IMR-90 (cell line): ENCODE results near the gene RGR. TPM values are rescaled to one million over a fixed set of nuclear protein-coding genes. Genes with fewer than 3 reads are reported as not detected.

Source experiments
- ATAC-seq: fragments of 200-7000 bp; cut with Tn5 transposase; 2 replicates; pipeline ENCODE4 v1.9.1; 2020; ENCODE audit warnings: low read depth, mild to moderate bottlenecking, moderate library complexity
- BruUV-seq: library from RNA; stranded (reverse); fragments of 400-500 nt; replicated peaks from 2 replicates; lab custom pipeline; 2021; lab: Mats Ljungman, UMichigan
- CTCF ChIA-PET: fragments of 300-600 bp; formaldehyde crosslinking; extraction: SDS; loops from one replicate; lab custom pipeline; 2021; ENCODE audit warnings: antibody characterized with exemption; lab: Yijun Ruan, JAX
- POLR2A ChIA-PET: fragments of 300-600 bp; sonication (Branson Sonifier 250); formaldehyde crosslinking; loops from one replicate; lab custom pipeline; 2022; ENCODE audit warnings: antibody characterized with exemption; ENCODE audit not compliant: unreplicated experiment; lab: Charles Lee
- DNase-seq: peaks from one replicate; pipeline ENCODE4 v3.0.0; 2013
- H2AFZ ChIP-seq: replicated peaks from 2 replicates; pipeline ENCODE3; 2013; ENCODE audit warnings: low read length, mild to moderate bottlenecking; ENCODE audit not compliant: poor library complexity
- H2AK5ac ChIP-seq: 2 replicates; pipeline ENCODE4 v1.6.1; 2013; ENCODE audit warnings: low read depth, low read length, inconsistent platforms
- H2AK9ac ChIP-seq: replicated peaks from 2 replicates; pipeline ENCODE3; 2013; ENCODE audit warnings: mild to moderate bottlenecking, low read depth, low read length, moderate library complexity; ENCODE audit not compliant: poor library complexity
- H2BK120ac ChIP-seq: 2 replicates; pipeline ENCODE4 v1.6.1; 2013; ENCODE audit warnings: low read depth, low read length, inconsistent platforms
- H2BK15ac ChIP-seq: 3 replicates; pipeline ENCODE4 v1.6.1; 2013; ENCODE audit warnings: low read depth, low read length, inconsistent platforms
- H2BK20ac ChIP-seq: 2 replicates; pipeline ENCODE4 v1.6.1; 2013; ENCODE audit warnings: low read depth, mild to moderate bottlenecking, inconsistent platforms, low read length, moderate library complexity
- H2BK5ac ChIP-seq: 2 replicates; pipeline ENCODE4 v1.6.1; 2013; ENCODE audit warnings: mild to moderate bottlenecking, low read depth, low read length, inconsistent platforms; ENCODE audit not compliant: poor library complexity, severe bottlenecking
- H3K14ac ChIP-seq: replicated peaks from 2 replicates; pipeline ENCODE4 v1.6.1; 2013; ENCODE audit warnings: low read depth, low read length, inconsistent platforms
- H3K18ac ChIP-seq: 2 replicates; pipeline ENCODE4 v1.6.1; 2013; ENCODE audit warnings: low read depth, low read length, control low read depth
- H3K23ac ChIP-seq: 2 replicates; pipeline ENCODE4 v1.6.1; 2013; ENCODE audit warnings: low read depth, low read length, inconsistent platforms
- H3K27ac ChIP-seq: 2 replicates; pipeline ENCODE4 v1.5.1; 2013; ENCODE audit warnings: mild to moderate bottlenecking, control low read depth, low read length; ENCODE audit not compliant: insufficient read depth
- H3K27me3 ChIP-seq: 2 replicates; pipeline ENCODE4 v1.6.1; 2013; ENCODE audit warnings: low read length; ENCODE audit not compliant: control insufficient read depth, insufficient read depth
- H3K36me3 ChIP-seq: 2 replicates; pipeline ENCODE4 v1.6.1; 2013; ENCODE audit warnings: low read length, mixed read lengths; ENCODE audit not compliant: control insufficient read depth, insufficient read depth
- H3K4ac ChIP-seq: 2 replicates; pipeline ENCODE4 v1.6.1; 2013; ENCODE audit warnings: low read depth, low read length, inconsistent platforms
- H3K4me1 ChIP-seq: 2 replicates; pipeline ENCODE4 v1.6.1; 2013; ENCODE audit warnings: low read length, mixed read lengths; ENCODE audit not compliant: control insufficient read depth, insufficient read depth
- H3K4me2 ChIP-seq: 2 replicates; pipeline ENCODE4 v1.6.1; 2013; ENCODE audit warnings: low read depth, mild to moderate bottlenecking, control low read depth, low read length, moderate library complexity
- H3K4me3 ChIP-seq: 2 replicates; pipeline ENCODE4 v1.5.1; 2013; ENCODE audit warnings: low read depth, mild to moderate bottlenecking, control low read depth, low read length, moderate library complexity; ENCODE audit not compliant: insufficient read depth
- H3K56ac ChIP-seq: 2 replicates; pipeline ENCODE4 v1.6.1; 2013; ENCODE audit warnings: low read length, inconsistent platforms; ENCODE audit not compliant: insufficient read depth; ENCODE audit errors: extremely low read depth
- H3K79me1 ChIP-seq, 2 experiments: 2 replicates each; pipeline ENCODE4 v1.6.1; 2013; ENCODE audit warnings: low read length in 2 of 2, inconsistent platforms in 1 of 2, low read depth in 1 of 2
- H3K9ac ChIP-seq: 2 replicates; pipeline ENCODE4 v1.6.1; 2013; ENCODE audit warnings: low read depth, low read length, control low read depth
- H3K9me1 ChIP-seq: 2 replicates; pipeline ENCODE4 v1.6.1; 2013; ENCODE audit warnings: low read length, inconsistent platforms; ENCODE audit not compliant: insufficient read depth
- H3K9me3 ChIP-seq: 2 replicates; pipeline ENCODE4 v1.6.1; 2013; ENCODE audit warnings: low read length; ENCODE audit not compliant: control insufficient read depth, insufficient read depth
- H4K20me1 ChIP-seq: 2 replicates; pipeline ENCODE4 v1.6.1; 2013; ENCODE audit warnings: low read length, inconsistent platforms; ENCODE audit not compliant: insufficient read depth
- H4K5ac ChIP-seq: 2 replicates; pipeline ENCODE4 v1.6.1; 2013; ENCODE audit warnings: mild to moderate bottlenecking, low read depth, low read length, control low read depth
- H4K8ac ChIP-seq, 2 experiments: 2 replicates each; pipeline ENCODE4 v1.6.1; 2013; ENCODE audit warnings: low read depth in 2 of 2, low read length in 2 of 2, control low read depth in 1 of 2, inconsistent platforms in 1 of 2
- H4K91ac ChIP-seq: 2 replicates; pipeline ENCODE4 v1.6.1; 2013; ENCODE audit warnings: low read depth, low read length, inconsistent platforms; ENCODE audit not compliant: insufficient read depth
- BHLHE40 ChIP-seq: fragments of 150-350 bp; IDR thresholded peaks from 2 replicates; pipeline ENCODE4 v1.6.1; 2016; ENCODE audit warnings: mild to moderate bottlenecking, low read depth, low read length
- CEBPB ChIP-seq: IDR thresholded peaks from 2 replicates; pipeline ENCODE4 v1.6.1; 2012; ENCODE audit warnings: low read depth, low read length, improper control_type of control experiment
- CHD1 ChIP-seq: IDR thresholded peaks from 2 replicates; pipeline ENCODE4 v1.6.1; 2012; ENCODE audit warnings: low read depth, low read length, improper control_type of control experiment
- CTCF ChIP-seq: conservative IDR thresholded peaks from 2 replicates; pipeline ENCODE4 v1.5.1; 2012; ENCODE audit warnings: mild to moderate bottlenecking, low read depth, low read length, improper control_type of control experiment
- NFE2L2 ChIP-seq: fragments of 150-350 bp; IDR thresholded peaks from 2 replicates; pipeline ENCODE4 v1.6.1; 2016; ENCODE audit warnings: low read depth, mild to moderate bottlenecking, low read length
- POLR2A ChIP-seq: IDR thresholded peaks from 2 replicates; pipeline ENCODE4 v1.6.1; 2012; ENCODE audit warnings: mild to moderate bottlenecking, low read depth, low read length
- RCOR1 ChIP-seq: IDR thresholded peaks from 2 replicates; pipeline ENCODE4 v1.6.1; 2012; ENCODE audit warnings: mild to moderate bottlenecking, low read length, improper control_type of control experiment; ENCODE audit not compliant: insufficient replicate concordance
- RFX5 ChIP-seq: IDR thresholded peaks from 2 replicates; pipeline ENCODE4 v1.8.0; 2012; ENCODE audit warnings: low read depth, mild to moderate bottlenecking, low read length, moderate library complexity
- USF2 ChIP-seq: fragments of 150-350 bp; IDR thresholded peaks from 2 replicates; pipeline ENCODE4 v1.6.1; 2017; ENCODE audit warnings: mild to moderate bottlenecking, antibody characterized with exemption, low read length, low read depth
- WGBS, 2 experiments: methylation state at CpG; one replicate each; pipeline versions ENCODE4 v1.1.5 to v1.1.7; 2013; ENCODE audit warnings: missing lambda C conversion rate in 2 of 2; ENCODE audit not compliant: insufficient read length in 1 of 2; ENCODE audit errors: extremely low coverage in 2 of 2; 5-methylcytosine and 5-hydroxymethylcytosine counted together
- dilution Hi-C: fragments of 300-500 bp; cut with HindIII; formaldehyde crosslinking; loops from one replicate; pipeline ENCODE4 v1.14.3; 2018; ENCODE audit warnings: low sequenced_read_pairs; ENCODE audit not compliant: unreplicated experiment
- in situ Hi-C: fragments of 300-500 bp; cut with MboI; formaldehyde crosslinking; loops from 3 replicates; pipeline ENCODE4 v1.14.3; 2019; ENCODE audit warnings: low sequenced_read_pairs, inconsistent platforms, mixed read lengths
- intact Hi-C: fragments of 100-400 bp; cut with micrococcal nuclease; formaldehyde crosslinking; loops from 2 replicates; pipeline ENCODE4 v1.10.0; 2022
- polyA plus RNA-seq, 3 experiments: library from polyadenylated mRNA; depleted of rRNA; stranded (reverse); fragments of >200 nt; gene quantifications; 2 replicates each; pipeline ENCODE4 v1.2.3, GENCODE V29; 2012; ENCODE audit warnings: low replicate concordance in 1 of 3
- total RNA-seq: library from RNA; depleted of rRNA; stranded (reverse); fragments of >200 nt; gene quantifications from 2 replicates; pipeline ENCODE4 v1.2.3, GENCODE V29; 2012

Gene RGR
- total and polyA plus RNA-seq, 2 of the 4 experiments (the other 2 are of a cell fraction) = not detected

DNA sequence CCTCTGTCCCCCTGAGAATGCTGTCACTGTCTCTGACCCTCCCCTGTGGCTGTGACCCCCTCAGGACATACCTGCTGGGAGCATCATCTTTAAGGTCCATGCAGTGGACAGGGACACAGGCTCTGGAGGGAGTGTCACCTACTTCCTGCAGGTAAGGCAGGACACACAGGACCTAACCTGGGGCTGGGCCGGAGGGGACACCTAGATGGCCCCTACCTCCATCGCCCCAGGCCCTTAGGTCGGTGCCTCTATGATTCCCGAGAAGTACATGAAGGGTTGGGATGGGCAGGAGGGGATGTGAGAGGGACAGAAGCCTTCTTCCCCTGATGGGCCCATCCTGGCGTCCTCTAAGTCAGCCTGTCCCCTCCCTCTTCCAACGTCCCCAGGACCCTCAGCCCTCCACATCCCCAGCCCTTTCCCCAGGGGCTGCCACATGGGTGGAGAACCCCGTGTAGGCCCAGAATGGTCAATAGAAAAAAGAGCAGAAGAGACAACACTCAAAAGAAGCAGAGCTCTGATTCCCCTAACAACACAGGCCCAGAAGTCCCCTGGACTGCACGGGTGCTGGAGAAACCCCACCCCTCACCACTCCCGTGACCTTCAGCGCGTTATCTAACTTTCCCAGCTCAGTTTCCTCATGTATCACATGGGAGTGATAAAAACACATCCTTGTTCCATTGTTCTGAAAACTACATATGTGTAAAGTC lies 44.2 kb upstream of the RGR start:
- WGBS, 2 experiments = 28% methylated on average over 6 of the region's 11 CpGs; no CpG with 5 or more reads in 1 of the 2 experiments

More for the DNA sequence above, 44.2 kb upstream of the RGR start:
- no peak overlapping the region for H3K14ac ChIP-seq
- H2AFZ ChIP-seq = no peak overlapping the region
- H4K91ac ChIP-seq = no peak overlapping the region
- H3K27me3 ChIP-seq = peaks cover 20% of the 10 kb centered on the region; the same call in 1 of the 2 replicates
- no peak overlapping the region for H2BK120ac ChIP-seq
- no peak overlapping the region for H3K9ac ChIP-seq
- BruUV-seq = no TSS peak
- ATAC-seq = no peak
- no peak overlapping the region for H4K8ac ChIP-seq
- H4K20me1 ChIP-seq = no peaks in the 10 kb centered on the region
- intact Hi-C loops = no loop called here
- no peak for TF ChIP-seq USF2
- no peak for TF ChIP-seq RFX5
- TF ChIP-seq RCOR1 = no peak
- no peak for TF ChIP-seq NFE2L2
- no peak for TF ChIP-seq CEBPB
- TF ChIP-seq CHD1 = no peak
- TF ChIP-seq BHLHE40 = no peak
- no peak for TF ChIP-seq POLR2A
- no peak for TF ChIP-seq CTCF
- H2AK5ac ChIP-seq = no peak overlapping the region
- no peak overlapping the region for H3K4me2 ChIP-seq
- H3K79me1 ChIP-seq = no peaks in the 10 kb centered on the region
- no peaks in the 10 kb centered on the region for H3K4me1 ChIP-seq
- H3K9me3 ChIP-seq = no peaks in the 10 kb centered on the region
- H4K5ac ChIP-seq = no peak overlapping the region
- no peak overlapping the region for H2BK15ac ChIP-seq
- CTCF ChIA-PET = no interaction called here
- DNase-seq = no peak
- H3K56ac ChIP-seq = no peak overlapping the region
- no peak overlapping the region for H3K23ac ChIP-seq
- H3K27ac ChIP-seq = no peak overlapping the region
- no peaks in the 10 kb centered on the region for H3K9me1 ChIP-seq
- no peak overlapping the region for H3K4ac ChIP-seq
- no peaks in the 10 kb centered on the region for H3K36me3 ChIP-seq
- POLR2A ChIA-PET = no interaction called here
- no peak overlapping the region for H2BK20ac ChIP-seq
- no peak overlapping the region for H3K4me3 ChIP-seq
- peak overlapping the region; percentile 9 for H2AK9ac ChIP-seq
- dilution Hi-C loops = no loop called here
- H2BK5ac ChIP-seq = no peak overlapping the region
- H3K18ac ChIP-seq = no peak overlapping the region
- in situ Hi-C loops = no loop called here
